ENCODE results near the gene DNALI1. TPM values are rescaled to one million over a fixed set of nuclear protein-coding genes. Genes with fewer than 3 reads are reported as not detected.
"Not testable (repeated sequence)": the region's sequence is repeated elsewhere in the genome, so short reads cannot be mapped to it uniquely, and the experiment has no call there.

Gene DNALI1
- 6.1 TPM for total RNA-seq
- long read RNA-seq, partial matches to known transcripts: 0 of 3 reads
- long read RNA-seq, other reads (novel, unspliced or antisense): 0 of 3 reads

DNA sequence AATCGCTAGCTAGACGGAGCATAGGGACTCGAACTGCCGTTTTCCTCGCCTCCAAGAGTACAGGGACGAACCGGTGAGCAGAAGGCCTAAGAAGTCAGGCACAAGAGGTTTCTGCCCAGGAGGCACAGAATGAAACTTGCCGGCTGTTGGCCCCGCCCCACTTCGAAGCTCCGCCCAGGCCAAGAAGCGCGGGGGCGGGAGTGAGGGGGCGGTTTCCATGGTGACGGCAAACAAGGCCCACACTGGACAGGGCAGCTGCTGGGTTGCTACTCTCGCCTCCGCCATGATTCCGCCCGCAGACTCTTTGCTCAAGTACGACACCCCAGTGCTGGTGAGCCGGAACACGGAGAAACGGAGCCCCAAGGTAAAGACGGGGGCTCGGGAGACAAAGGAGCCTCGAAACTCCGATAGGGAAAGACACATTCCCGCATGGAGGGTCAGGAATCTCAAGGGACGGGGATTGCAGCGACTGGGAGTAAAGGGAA is at the start of gene DNALI1:
TSS of gene DNALI1 (plus strand) at position 229 of the 485 bp plus-strand sequence. CDS start at position 284, 55 bp downstream.
- DNase-seq (ENCODE audit: missing footprints) (peak; percentile 85), ATAC-seq (peak; percentile 91)
- intact Hi-C loops (cut with DNase I): loop anchor here (10.0 kb wide), 1 partner anchor 82 kb away; the partner anchor contains the start of gene ZC3H12A

DNA sequence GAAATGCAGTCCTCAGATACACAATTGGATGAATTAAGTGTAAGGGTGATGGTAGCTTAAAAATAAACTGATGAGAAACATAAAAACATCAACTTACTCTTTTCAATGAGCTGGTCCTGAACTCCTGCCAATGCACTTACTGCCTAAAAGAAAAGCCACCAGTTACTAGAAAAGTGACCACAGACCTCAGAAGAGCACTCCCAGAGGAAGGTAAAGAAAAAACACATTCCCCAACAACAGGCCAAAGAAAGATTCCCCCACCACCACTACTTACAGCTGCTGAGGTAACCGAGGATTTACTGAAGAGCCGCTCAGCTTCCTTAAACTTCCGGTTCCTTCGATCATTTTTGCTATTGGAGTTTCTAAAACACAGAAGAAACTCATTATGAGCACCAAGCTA is 47.6 kb upstream of the DNALI1 start:
- ATAC-seq (no peak), DNase-seq (ENCODE audit: missing footprints) (no peak)
- intact Hi-C loops (cut with DNase I): no loop called here

DNA sequence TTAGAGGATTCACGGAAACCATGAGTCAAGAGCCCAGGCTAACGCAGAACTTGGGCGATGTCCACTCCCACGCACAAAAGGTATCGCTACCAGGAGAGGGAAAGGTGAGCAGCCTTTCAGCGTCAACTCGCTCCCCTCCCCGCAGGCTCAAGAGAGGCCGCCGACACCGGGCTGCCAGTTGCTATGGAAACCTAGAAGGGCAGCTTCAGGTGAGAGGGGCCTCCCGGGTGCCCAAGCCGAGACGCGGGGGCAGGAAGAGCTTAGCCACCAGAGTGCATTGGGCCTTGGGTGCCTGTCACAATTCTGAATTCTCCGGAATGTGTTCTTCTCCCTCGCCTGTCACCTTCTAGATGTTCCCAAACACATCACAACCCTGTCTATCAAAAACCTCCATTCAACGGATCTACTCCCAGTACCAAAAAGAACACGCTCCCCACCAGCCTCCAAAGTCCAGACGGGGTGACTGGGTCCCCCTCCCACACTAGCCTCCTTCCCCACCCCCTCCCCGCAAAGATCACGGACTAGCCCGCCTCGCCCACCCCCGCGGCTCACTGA is 42.9 kb upstream of the DNALI1 start:
- ATAC-seq (no peak), DNase-seq (ENCODE audit: missing footprints) (no peak)
- intact Hi-C loops (cut with DNase I): loop anchor here (5.0 kb wide), 1 partner anchor 38 kb away; the partner anchor contains the start of gene SNIP1

DNA sequence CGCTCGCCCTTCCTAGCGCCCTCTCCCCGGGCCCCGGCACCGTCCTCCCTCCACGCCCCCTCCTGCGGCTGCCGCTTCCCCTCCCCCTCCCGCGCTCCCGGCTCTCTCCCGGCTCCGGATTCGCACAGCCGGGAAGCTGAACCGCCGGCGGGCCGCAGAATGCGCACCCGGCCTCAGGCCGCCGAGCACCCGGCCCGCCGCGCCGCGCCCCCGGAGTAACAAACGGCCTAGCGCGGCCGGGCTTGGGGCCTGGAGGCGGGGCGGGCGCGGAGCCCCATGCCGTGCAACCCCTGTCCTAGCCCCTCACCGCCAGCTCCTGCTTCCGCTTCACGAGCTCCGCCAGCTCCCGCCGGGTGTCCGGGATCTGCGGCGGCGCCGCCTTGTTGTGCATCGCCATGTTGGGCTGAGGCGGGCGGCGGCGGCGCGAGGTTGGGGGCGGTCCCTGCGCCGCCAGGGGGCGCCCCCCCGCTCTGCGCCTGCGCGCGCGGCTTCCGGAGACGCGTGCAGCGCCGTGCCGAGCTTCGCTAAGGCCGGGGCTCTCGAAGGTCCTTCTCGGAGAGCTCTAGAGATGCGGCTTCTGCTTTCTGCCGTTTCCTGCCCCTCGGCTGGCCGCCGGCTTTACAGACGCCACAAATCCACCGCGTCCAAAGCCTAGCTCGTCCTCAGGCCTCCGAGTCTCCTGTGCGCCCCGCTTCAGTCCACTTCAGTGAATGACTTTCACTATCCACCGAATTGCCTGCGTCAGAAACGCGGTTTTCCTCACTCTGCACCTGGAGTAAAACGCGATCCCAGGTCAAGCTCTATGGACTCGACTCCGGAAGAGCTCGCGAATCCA is 42.2 kb upstream of the DNALI1 start, which contains the start of gene MEAF6:
TSS of gene MEAF6 (minus strand) at position 417 of the 835 bp plus-strand sequence. CDS start at position 397, 20 bp downstream.
- intact Hi-C loops (cut with DNase I): loop anchor here (5.0 kb wide), 1 partner anchor 38 kb away; the partner anchor contains the start of gene SNIP1
- ATAC-seq (peak; percentile 99), DNase-seq (ENCODE audit: missing footprints) (peak; percentile 94)

DNA sequence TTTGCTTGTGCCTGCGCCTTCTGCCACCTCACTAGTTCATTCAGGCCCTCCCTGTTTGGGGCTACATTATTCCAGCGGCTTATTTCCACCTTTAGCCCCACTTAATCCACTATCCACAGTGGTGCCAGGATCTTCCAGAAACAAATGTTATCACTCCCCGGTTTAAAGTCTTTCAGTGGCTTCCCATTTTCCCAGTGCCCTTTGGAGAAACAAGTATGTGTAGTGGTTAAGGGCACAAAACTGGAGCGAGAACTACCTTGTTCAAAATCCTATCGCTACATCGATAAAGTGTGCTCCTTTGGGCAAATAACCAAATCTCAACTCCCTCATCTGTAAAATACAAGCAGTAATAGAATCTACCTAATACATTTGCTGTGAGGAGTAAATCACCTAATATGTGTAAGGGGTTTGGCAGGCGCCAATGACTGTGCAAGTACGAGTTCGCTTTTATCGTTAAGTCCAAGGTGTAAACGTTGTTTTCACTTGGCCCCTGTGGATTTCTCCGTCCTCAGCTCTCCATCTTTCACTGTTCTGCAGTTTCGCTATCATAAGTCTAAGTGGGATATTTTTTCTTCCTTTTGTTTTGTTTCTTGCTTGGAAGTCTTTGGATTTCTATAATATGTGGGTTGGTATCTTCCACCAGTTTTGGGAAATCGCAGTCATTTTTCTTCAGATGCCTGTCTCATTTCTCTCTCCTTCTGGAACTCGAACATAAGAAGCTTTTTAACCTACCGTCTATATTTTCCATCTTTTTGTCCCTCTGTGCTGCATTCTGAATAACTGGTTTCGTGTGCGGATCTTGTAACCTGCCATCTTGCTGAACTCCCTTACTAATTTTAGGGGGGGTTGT is 41.3 kb upstream of the DNALI1 start:
- intact Hi-C loops (cut with DNase I): no loop called here
- DNase-seq (ENCODE audit: missing footprints): no peak

DNA sequence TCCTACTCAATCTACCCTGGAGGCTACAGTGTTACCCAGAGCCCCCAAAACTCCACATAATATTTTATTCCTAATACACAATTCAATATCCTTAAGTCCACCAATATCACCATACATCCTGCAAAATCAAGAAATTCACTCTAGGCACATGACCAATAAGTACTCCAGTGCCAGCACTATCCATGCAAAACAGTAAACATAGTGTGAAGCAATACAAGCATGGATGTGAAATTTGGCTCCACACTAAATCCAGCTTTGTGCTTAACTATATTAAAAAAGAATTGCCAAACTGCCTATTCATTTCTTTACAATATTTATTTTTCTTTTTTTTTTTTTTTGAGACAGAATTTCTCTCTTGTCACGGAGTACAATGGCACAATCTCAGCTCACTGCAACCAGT is 39.2 kb upstream of the DNALI1 start:
- intact Hi-C loops (cut with DNase I): no loop called here
- no peak for DNase-seq (ENCODE audit: missing footprints)
- ATAC-seq: no peak

More for the DNA sequence above, 41.3 kb upstream of the DNALI1 start:
- no peak for ATAC-seq

DNA sequence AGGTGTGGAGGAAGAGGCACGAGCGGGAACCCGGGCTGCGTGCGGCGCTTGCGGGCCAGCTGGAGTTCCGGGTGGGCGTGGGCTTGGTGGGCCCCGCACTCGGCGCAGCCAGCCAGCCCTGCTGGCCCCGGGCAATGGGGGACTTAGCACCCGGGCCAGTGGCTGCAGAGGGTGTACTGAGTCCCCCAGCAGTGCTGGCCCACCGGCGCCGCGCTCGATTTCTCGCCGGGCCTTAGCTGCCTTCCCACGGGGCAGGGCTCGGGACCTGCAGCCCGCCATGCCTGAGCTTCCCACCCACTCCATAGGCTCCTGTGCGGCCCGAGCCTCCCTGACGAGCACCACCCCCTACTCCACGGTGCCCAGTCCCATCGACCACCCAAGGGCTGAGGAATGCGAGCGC is 38.5 kb upstream of the DNALI1 start:
- ATAC-seq; intact Hi-C loops (cut with DNase I); DNase-seq (ENCODE audit: missing footprints): not testable (repeated sequence)

DNA sequence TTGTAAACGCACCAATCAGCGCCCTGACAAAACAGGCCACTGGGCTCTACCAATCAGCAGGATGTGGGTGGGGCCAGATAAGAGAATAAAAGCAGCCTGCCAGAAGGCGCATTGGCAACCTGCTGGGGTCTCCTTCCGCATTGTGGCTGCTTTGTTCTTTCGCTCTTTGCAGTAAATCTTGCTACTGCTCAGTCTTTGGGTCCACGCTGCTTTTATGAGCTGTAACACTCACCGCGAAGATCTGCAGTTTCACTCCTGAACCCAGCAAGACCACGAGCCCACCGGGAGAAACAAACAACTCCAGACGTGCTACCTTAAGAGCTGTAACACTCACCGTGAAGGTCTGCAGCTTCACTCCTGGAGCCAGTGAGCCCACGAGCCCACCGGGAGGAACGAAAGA is 37.8 kb upstream of the DNALI1 start:
- DNase-seq (ENCODE audit: missing footprints); ATAC-seq; intact Hi-C loops (cut with DNase I): not testable (repeated sequence)

DNA sequence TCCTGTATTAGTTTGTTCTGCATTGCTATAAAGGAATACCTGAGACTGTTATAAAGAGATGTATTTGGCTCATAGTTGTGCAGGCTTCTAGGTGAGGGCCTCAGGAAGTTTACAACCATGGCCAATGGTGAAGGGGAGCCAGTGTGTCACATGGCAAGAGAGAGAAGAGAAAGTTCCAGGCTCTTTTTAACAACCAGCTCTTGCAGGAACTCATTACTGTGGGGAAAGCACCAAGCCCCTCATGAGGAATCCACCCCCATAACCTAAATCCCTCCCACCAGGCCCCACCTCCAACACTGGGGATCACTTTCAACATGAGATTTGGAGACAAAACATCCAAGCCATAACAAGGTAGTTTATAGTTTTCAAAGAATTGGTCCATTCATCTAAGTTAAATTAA is 37.1 kb upstream of the DNALI1 start:
- no peak for ATAC-seq
- DNase-seq (ENCODE audit: missing footprints): no peak

DNA sequence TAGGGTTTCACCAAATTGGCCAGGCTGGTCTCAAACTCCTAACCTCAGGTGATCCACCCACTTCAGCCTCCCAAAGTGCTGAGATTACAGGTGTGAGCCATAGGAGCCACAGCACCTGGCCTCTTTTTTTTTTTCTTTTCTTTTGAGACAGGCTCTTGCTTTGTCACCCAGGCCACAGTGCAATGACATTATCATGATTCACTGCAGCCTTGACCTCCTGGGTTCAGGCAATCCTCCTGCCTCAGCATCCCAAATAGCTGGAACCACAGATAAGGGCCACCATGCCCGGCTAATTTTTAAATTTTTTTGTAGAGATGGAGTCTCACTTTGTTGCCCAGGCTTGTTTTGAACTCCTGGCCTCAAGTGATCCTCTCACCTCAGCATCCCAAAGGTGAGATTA is 26.9 kb upstream of the DNALI1 start:
- DNase-seq (ENCODE audit: missing footprints); intact Hi-C loops (cut with DNase I); ATAC-seq: not testable (repeated sequence)

More for the DNA sequence above, 37.1 kb upstream of the DNALI1 start:
- intact Hi-C loops (cut with DNase I): no loop called here

DNA sequence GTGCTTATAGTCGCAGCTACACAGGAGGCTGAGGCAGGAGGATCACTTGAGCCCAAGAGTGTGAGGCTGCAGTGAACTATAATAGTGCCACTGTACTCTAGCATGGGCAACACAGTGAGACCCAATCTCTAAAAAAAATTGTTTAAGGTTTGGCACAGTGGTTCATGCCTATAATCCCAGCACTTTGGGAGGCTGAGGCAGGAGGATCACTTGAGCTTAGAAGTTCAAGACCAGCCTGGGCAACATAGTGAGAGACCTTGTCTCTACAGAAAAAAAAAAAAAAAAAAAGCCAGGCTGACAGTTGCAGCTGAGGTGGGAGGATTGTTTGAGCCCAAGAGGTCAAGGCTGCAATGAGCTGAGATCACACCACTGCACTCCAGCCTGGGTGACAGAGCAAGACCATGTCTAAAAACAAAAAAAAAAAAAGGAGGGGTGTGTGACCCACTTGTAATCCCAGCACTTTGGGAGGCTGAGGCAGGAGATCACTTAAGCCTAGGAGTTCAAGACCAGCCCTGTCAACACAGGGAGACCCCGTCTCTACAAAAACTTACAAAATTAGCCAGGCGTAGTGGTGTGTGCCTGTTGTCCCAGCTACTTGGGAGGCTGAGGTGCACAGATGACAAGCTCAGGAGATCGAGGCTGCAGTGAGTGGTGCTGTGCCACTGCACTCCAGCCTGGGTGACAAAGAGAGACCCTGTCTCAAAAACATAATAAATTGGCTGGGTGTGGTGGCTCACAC is 24.2 kb upstream of the DNALI1 start:
- not testable (repeated sequence) for DNase-seq (ENCODE audit: missing footprints); ATAC-seq

DNA sequence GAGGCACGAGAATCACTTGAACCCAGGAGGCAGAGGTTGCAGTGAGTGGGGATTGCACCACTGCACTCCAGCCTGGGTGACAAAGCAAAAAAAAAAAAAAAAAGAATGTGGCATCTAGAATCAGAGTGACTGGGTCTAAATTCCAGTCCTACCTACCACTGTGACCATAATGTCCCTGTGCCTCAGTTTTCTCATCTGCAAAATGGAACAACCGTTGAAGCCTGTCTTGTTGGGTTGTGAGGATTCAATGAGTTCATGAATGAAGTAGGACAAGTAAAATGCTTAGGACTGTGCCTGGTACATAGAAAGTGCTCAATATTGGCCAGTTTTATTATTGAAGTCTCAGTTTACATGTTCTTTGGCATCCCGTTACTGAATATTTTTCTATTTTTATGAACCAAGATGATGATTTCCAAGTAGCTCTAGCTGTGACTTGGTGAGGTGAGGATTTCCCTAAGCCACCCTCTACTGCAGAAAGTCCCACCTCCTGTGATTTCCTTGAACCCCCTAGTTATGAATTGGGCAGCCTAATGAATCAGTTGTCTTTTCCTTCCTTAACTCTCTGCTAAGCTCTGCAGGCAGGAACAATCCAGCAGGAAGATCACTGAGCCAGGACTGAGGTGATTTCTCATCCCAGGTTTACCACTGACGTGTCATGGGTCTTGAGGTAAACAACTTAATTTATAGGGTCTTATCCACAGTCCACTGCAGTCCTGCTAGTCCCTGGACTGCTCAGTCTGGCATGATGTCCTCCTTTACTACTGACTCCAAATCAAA is 23.2 kb upstream of the DNALI1 start:
- no peak for DNase-seq (ENCODE audit: missing footprints)
- ATAC-seq: no peak
- intact Hi-C loops (cut with DNase I): no loop called here

More for the DNA sequence above, 24.2 kb upstream of the DNALI1 start:
- intact Hi-C loops (cut with DNase I): not testable (repeated sequence)

DNA sequence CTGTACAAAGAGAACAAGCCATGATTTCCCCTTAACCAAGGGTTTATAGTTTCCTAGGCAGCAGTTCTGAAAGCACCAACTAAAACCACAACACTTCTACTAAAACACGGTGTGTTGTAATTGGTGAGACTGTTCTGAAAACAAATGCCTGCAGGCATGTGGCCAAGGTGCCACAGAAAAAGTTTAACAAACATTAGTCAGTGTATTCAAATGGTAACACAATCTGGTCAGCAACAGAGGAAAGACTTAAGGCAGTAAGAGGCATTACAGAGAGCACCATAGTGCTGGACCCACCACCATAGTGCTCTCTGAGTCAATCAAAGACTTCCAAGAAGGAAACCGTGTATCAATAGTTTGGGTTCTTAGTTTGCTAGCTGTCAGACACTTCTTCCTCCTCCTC is 19.4 kb upstream of the DNALI1 start:
- DNase-seq (ENCODE audit: missing footprints): no peak
- no peak for ATAC-seq
- intact Hi-C loops (cut with DNase I): no loop called here

DNA sequence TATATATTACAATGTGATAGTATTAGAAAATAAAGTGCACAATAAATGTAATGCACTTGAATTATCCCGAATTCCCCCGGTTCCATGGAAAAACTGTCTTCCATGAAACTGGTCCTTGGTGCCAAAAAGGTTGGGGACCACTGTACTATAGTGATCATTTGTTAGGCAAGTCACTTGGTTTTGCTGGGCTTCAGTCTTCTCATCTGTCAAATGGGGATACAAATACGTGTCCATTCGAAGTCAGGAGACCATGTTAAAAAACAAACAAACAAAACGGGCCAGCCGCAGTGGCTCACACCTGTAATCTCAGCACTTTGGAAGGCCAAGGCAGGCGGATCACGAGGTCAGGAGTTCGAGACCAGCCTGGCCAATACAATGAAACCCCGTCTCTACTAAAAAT is 17.6 kb upstream of the DNALI1 start:
- intact Hi-C loops (cut with DNase I); DNase-seq (ENCODE audit: missing footprints); ATAC-seq: not testable (repeated sequence)

DNA sequence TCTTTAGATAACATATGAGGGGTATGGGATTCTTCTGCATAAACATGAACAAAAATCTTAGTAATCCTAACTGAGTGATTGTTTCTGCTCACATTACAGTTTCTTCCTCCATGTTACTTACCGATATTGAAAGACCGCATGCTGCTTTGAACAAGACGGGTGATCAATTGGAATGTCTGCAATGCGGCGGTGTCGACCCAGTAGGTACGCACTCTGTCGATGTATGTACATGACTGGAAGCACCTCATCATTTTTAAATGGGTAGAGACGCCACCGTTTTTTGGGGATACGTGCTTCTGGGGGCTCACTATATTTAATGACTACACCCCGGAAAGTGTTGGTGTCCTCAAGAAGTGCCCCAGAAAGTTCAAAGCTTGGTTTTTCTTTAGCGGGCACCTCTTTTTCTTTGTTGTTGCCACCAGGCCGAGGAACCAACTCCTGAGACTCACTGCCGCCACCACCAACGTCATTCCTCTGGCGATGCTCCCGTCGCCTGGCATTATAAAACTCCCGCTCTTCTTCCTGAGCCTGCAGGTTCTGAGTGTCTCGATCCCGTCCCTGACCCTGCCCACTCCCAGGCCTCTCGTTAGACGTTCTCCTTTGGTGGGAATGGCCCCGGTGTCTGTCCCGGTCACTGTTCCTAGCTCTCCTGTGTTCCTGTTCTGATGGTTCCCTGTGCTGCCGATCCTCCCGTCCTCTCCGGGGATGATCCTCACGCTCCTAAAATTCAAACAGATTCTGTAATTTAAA is 16.5 kb upstream of the DNALI1 start:
- intact Hi-C loops (cut with DNase I): no loop called here
- DNase-seq (ENCODE audit: missing footprints): no peak
- no peak for ATAC-seq

DNA sequence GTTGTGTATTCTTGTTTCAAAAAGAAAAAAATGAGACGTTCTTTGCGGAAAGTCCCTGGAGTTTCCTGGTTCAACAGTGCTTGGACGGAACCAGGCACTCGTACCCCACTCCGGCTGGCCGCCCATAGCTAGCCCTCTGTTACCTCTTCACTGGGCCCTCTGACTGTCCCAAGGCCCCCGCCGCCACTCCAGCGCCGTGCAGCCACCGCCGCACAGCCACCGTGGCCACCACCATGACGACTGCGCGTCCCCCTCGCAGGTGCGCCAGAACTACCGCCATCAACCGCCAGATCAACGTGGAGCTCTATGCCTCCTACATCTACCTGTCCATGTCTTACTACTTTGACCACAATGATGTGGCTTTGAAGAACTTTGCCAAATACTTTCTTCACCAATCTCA is 12.2 kb upstream of the DNALI1 start:
- intact Hi-C loops (cut with DNase I): no loop called here
- DNase-seq (ENCODE audit: missing footprints) (no peak), ATAC-seq (no peak)

DNA sequence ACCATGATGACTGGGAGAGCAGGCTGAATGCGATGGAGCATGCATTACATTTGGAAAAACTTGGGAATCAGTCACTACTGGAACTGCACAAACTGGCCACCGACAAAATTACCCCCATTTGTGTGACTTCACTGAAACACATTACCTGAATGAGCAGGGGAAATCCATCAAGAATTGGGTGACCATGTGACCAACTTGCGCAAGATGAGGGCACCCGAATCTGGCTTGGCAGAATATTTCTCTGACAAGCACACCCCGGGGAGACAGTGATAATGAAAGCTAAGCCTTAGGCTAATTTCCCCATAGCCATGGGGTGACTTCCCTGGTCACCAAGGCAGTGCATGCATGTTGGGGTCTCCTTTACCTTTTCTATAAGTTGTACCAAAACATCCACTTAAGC is 11.7 kb upstream of the DNALI1 start:
- intact Hi-C loops (cut with DNase I): no loop called here
- no peak for DNase-seq (ENCODE audit: missing footprints)
- no peak for ATAC-seq

Measured in Right ventricle myocardium inferior (tissue), 1 donor.